GM13976 (cell line): ENCODE results near the gene ZBTB37.

Source experiments
- DNase-seq: peaks from one replicate; pipeline ENCODE4 v3.0.0; 2012; ENCODE audit warnings: low spot score
- in situ Hi-C: fragments of 300-500 bp; cut with MboI; formaldehyde crosslinking; loops from one replicate; pipeline ENCODE4 v1.12.0; 2022; ENCODE audit warnings: low sequenced_read_pairs, mixed read lengths, inconsistent platforms; ENCODE audit not compliant: unreplicated experiment
- TF ChIP-seq, protein P1 (sequence below): IDR thresholded peaks from 2 replicates; pipeline ENCODE4 v1.5.1; 2012; ENCODE audit warnings: borderline replicate concordance, mild to moderate bottlenecking; ENCODE audit not compliant: insufficient read depth; ENCODE audit errors: extremely low read depth, missing control alignments, control extremely low read depth

ZBTB37 gene

DNA sequence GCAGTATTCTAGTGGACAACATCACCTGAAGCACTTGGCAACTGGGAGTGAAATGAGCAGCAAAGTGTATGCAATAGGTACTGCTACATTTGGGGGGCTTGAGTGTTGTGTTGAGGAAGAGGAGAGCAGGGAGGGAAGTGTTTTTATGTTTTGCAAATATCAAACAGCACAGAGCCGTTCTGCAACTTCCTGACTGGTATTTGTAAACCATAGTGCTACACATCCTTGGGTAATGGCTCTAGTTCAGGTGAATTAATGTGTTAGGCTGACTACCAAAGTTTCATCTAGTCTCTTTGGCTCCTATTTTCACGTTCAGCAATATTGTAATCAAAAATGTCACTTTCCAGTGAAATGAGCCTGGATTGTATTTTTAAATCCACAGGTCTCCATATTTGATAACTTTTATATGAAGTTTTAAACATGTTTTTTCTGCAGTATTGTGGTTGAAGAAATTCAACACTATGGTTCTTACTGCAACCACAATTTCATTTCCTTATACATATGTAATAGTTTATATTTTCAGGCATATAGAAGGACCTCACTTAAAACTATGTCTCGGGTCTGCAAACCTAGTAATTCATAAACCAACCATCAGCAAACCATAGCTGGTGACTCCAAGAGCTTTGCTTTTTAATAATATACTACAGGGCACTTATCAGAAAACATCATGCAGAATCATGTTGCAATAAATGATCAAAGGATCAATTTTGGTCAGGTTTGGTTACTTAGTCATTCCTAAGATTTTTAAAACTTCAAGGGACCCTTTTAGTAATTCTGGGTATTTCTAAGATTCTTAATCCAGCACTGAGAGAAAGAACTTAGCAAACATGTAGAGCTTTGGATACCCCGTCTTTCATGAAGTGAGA is 18.8 kb downstream of the ZBTB37 start:
- in situ Hi-C loops, result no loop called here

DNA sequence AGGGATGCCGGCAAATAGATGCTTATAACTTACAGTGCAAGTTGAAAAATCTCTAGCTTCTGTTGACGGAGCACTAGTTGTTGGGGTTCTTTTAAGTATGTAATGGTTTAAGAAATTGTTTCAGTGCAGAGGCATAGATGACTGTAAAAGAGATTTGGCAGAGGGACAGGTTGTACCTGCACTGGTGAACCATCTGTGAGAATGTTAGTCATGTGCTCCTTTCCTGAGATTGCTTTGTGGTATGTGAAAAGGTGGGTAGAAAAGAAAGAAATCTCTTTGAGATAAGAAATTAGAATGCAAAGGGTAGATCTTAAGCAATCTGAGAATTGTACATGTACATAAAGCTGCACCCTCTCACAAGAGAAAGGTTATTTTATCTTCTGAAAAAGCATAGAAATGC is 19.4 kb downstream of the ZBTB37 start:
- no peak for DNase-seq
- in situ Hi-C loops, result no loop called here
- TF ChIP-seq, protein P1, sequence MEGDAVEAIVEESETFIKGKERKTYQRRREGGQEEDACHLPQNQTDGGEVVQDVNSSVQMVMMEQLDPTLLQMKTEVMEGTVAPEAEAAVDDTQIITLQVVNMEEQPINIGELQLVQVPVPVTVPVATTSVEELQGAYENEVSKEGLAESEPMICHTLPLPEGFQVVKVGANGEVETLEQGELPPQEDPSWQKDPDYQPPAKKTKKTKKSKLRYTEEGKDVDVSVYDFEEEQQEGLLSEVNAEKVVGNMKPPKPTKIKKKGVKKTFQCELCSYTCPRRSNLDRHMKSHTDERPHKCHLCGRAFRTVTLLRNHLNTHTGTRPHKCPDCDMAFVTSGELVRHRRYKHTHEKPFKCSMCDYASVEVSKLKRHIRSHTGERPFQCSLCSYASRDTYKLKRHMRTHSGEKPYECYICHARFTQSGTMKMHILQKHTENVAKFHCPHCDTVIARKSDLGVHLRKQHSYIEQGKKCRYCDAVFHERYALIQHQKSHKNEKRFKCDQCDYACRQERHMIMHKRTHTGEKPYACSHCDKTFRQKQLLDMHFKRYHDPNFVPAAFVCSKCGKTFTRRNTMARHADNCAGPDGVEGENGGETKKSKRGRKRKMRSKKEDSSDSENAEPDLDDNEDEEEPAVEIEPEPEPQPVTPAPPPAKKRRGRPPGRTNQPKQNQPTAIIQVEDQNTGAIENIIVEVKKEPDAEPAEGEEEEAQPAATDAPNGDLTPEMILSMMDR, result no peak

More for the DNA sequence above, 18.8 kb downstream of the ZBTB37 start:
- DNase-seq, result no peak
- TF ChIP-seq, protein P1, result no peak

DNA sequence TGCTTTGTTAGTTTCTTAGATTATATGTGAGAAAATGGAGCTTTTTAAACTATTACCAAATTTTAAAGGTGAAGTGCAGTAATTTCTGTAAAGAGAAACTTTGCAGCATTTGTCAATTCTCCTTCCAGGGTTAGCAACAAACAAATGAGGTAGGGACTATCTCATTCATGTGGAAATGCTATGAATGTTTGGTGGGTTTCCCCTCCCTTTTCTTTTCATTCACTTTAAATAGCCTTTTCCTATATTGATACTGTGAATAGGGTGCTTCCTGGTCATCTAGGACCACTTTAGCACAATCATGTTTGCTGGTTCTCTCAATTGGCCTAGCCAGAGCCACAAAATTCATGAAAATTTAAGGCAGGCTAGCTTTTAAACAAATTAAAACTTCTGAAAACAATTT is 20.6 kb downstream of the ZBTB37 start:
- TF ChIP-seq, protein P1, result no peak
- no peak for DNase-seq
- in situ Hi-C loops, result no loop called here

DNA sequence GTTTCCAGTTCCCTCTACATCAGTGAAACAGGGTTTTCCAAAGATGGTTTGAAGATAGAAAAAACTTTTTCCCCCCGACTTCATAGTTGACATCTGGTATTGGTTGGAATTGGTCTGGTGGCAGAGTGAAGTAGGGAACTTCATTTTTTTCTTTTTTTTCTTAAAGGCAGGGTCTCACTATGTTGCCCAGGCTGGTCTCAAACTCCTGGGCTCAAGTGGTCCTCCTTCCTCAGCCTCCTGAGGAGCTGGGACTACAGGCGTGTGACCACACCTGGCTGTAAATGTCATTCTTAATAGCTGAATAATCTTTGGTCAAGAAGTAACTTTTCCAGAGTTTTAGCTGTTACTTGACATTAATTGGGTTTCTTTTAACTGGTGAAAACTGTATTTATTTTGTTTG is 21.7 kb downstream of the ZBTB37 start:
- DNase-seq, result no peak
- TF ChIP-seq, protein P1, result no peak
- in situ Hi-C loops, result no loop called here

DNA sequence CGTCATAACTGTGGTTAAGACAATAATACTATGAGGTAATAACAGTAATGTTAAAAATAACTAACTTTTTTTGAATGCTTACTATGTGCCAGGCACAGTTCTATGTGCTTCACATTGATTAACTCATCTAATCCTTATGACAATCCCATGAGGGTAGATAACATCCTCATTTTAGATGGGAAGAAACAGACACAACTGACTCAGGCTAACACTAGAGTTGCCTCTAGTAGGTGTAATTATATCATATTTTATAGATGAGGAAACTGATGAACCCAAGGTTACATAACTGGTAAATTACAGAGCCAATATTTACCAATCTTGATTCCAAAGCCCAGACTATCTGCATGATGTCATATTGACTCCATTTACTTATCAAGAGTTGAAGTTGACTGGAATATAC is 25.4 kb downstream of the ZBTB37 start:
- no peak for DNase-seq
- in situ Hi-C loops, result no loop called here
- TF ChIP-seq, protein P1, result no peak

DNA sequence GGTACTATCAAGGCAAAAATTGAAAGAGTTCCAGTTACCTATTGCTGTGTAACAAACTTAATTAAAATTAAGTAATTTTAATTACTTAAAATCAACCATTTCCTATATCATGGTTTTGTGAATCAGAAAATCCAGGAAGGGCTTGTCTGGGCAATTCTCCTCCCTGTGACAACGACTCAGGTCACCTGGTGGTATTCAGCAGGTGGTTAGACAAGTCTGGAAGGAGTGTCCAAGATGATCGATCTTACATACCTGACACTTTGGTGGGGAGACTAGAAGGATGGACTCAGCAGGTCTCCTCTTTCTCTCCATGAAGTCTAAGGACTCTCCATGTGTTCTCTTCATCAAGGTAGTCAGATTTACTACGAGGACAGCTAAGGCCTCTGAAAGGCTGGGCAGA is 26.0 kb downstream of the ZBTB37 start:
- in situ Hi-C loops, result no loop called here
- DNase-seq, result no peak
- TF ChIP-seq, protein P1, result no peak
